SK-N-DZ (cell line): ENCODE measurements around the gene RFXANK.
A peak's percentile ranks its signal among the peaks of the same experiment; 100 is the strongest.
"Not testable (repeated sequence)": the region's sequence is repeated elsewhere in the genome, so short reads cannot be mapped to it uniquely, and the experiment has no call there.

Experiments
- DNase-seq: peaks from one replicate; pipeline ENCODE4 v3.0.0-alpha.2; 2015; ENCODE audit warnings: low spot score

RFXANK gene

GRCh38 chr19:19169236-19170052 is 22.6 kb upstream of the RFXANK start:
- DNase-seq = no peak

- DNase-seq = peak; percentile 83
Measured at GRCh38 chr19:19170053-19170872, 21.8 kb upstream of the RFXANK start, which contains the start of gene MEF2B. TSS of gene MEF2B (minus strand) at chr19:19170263. CDS start at chr19:19150735, 19,528 bp downstream.

- DNase-seq = no peak
Measured at GRCh38 chr19:19170873-19171672, 21.0 kb upstream of the RFXANK start.

GRCh38 chr19:19171821-19172532 is 20.1 kb upstream of the RFXANK start:
- DNase-seq = no peak

GRCh38 chr19:19173243-19173642 is 18.8 kb upstream of the RFXANK start:
- DNase-seq = not testable (repeated sequence)

- DNase-seq = no peak
Measured at GRCh38 chr19:19176950-19177349, 15.1 kb upstream of the RFXANK start.

- no peak for DNase-seq
Measured at GRCh38 chr19:19179548-19180441, 12.3 kb upstream of the RFXANK start.

GRCh38 chr19:19181488-19181998 is 10.5 kb upstream of the RFXANK start:
- no peak for DNase-seq

- peak; percentile 54 for DNase-seq
Measured at GRCh38 chr19:19185853-19186740, 6.0 kb upstream of the RFXANK start.

- no peak for DNase-seq
Measured at GRCh38 chr19:19186742-19187141, 5.3 kb upstream of the RFXANK start.

- DNase-seq = no peak
Measured at GRCh38 chr19:19191768-19192077, 335 bp upstream of the RFXANK start.

GRCh38 chr19:19192910-19193423 is 909 bp downstream of the RFXANK start:
- DNase-seq = no peak

- DNase-seq = no peak
Measured at GRCh38 chr19:19193926-19194325, 1.9 kb downstream of the RFXANK start.

- no peak for DNase-seq
Measured at GRCh38 chr19:19201697-19202630, 9.9 kb downstream of the RFXANK start.

GRCh38 chr19:19202707-19203011 is 10.6 kb downstream of the RFXANK start:
- DNase-seq = no peak

- peak; percentile 90 for DNase-seq
Measured at GRCh38 chr19:19203012-19203856, 11.2 kb downstream of the RFXANK start, which contains the start of gene NR2C2AP. TSS of gene NR2C2AP (minus strand) at chr19:19203414. CDS start at chr19:19203060, 354 bp downstream.

GRCh38 chr19:19204181-19204580 is 12.1 kb downstream of the RFXANK start:
- no peak for DNase-seq
